Subcutaneous abdominal adipose tissue (tissue), 5 donors: ENCODE data around the gene MYO10.
A peak's percentile ranks its signal among the peaks of the same experiment; 100 is the strongest.
"Not testable (repeated sequence)": the region's sequence is repeated elsewhere in the genome, so short reads cannot be mapped to it uniquely, and the experiment has no call there.

Experiments used
- H3K27ac ChIP-seq: one replicate; pipeline ENCODE4 v1.7.0; 2013; ENCODE audit warnings: low read depth, mild to moderate bottlenecking, inconsistent platforms, low read length, moderate library complexity
- H3K27me3 ChIP-seq, 5 donors: one replicate each; pipeline ENCODE4 v1.7.0; 2013; ENCODE audit warnings: low read length in 5 of 5, inconsistent platforms in 1 of 5; ENCODE audit not compliant: control insufficient read depth in 5 of 5, insufficient read depth in 4 of 5
- H3K36me3 ChIP-seq, 5 donors: one replicate each; pipeline ENCODE4 v1.7.0; 2013; ENCODE audit warnings: low read length in 5 of 5; ENCODE audit not compliant: control insufficient read depth in 5 of 5, insufficient read depth in 5 of 5
- H3K4me1 ChIP-seq, 5 donors: one replicate each; pipeline ENCODE4 v1.7.0; 2013; ENCODE audit warnings: low read length in 5 of 5, mild to moderate bottlenecking in 3 of 5, moderate library complexity in 1 of 5; ENCODE audit not compliant: control insufficient read depth in 5 of 5, insufficient read depth in 5 of 5
- H3K4me3 ChIP-seq, 5 donors: one replicate each; pipeline ENCODE4 v1.7.0; 2013; ENCODE audit warnings: low read length in 5 of 5, low read depth in 1 of 5
- H3K9ac ChIP-seq, 5 donors: one replicate each; pipeline ENCODE4 v1.7.0; 2013; ENCODE audit warnings: low read length in 5 of 5, mild to moderate bottlenecking in 4 of 5, moderate library complexity in 3 of 5
- H3K9me3 ChIP-seq, 5 donors: one replicate each; pipeline ENCODE4 v1.7.0; 2013; ENCODE audit warnings: low read length in 5 of 5; ENCODE audit not compliant: control insufficient read depth in 5 of 5
- donor health status: healthy.
- donor health status: healthy.
- donor health status: healthy.
- donor health status: healthy.
- donor health status: healthy.

The MYO10 gene

GRCh38 chr5:16742938-16743337 lies 193.2 kb downstream of the MYO10 start:
- Histone ChIP-seq H3K27ac (no peak overlapping the region), H3K36me3 (no peaks in the 10 kb centered on the region), H3K4me3 (no peak overlapping the region), H3K9ac (no peak overlapping the region), H3K4me1 (peaks cover 0 to 18% (median 5%) of the 10 kb centered on the region in 5 donors), H3K9me3 (no peaks in the 10 kb centered on the region), H3K27me3 (peaks cover 0 to 5% (median 0%) of the 10 kb centered on the region in 5 donors)

DNA sequence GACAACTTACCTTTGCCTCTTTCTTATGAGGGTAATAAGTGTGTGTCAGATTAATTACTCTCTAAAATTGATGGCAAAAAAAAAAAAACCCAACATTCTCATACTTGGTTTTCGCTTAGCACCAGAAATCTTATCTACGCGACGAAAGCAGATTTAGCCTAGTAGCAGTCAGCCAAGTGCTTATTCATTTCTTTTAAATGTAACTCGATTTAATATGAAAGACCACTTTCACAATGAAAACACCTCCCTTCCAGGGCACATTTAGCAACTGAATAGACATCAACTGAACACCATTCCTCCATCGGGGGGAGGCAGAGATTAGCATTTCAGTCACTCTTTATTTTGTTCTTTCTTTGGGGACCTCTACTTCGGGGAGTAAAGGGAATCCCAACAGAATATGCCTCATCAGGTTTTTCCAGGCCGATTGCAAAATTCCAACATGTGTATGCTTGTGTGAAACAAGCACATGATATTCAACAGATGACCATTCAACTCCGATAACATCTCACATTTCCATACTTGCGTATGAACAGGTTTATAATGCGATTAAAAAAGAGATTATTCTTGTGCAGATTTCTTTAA lies 195.2 kb downstream of the MYO10 start:
- Histone ChIP-seq H3K9ac (no peak overlapping the region), H3K4me1 (peaks cover 0 to 23% (median 12%) of the 10 kb centered on the region in 5 donors), H3K9me3 (no peaks in the 10 kb centered on the region), H3K27ac (no peak overlapping the region), H3K4me3 (peak overlapping the region in 2 of 5 donors; percentile 13 to 17), H3K27me3 (peaks cover 0 to 5% (median 0%) of the 10 kb centered on the region in 5 donors), H3K36me3 (no peaks in the 10 kb centered on the region)

- Histone ChIP-seq H3K4me1 (peaks cover 0 to 27% (median 13%) of the 10 kb centered on the region in 5 donors), H3K27ac (no peak overlapping the region), H3K36me3 (no peaks in the 10 kb centered on the region), H3K9me3 (no peaks in the 10 kb centered on the region), H3K9ac (no peak overlapping the region), H3K27me3 (peaks cover 0 to 5% (median 0%) of the 10 kb centered on the region in 5 donors), H3K4me3 (peak overlapping the region in 2 of 5 donors; percentile 13 to 17)
Observed at GRCh38 chr5:16740066-16740810, 195.8 kb downstream of the MYO10 start.

DNA sequence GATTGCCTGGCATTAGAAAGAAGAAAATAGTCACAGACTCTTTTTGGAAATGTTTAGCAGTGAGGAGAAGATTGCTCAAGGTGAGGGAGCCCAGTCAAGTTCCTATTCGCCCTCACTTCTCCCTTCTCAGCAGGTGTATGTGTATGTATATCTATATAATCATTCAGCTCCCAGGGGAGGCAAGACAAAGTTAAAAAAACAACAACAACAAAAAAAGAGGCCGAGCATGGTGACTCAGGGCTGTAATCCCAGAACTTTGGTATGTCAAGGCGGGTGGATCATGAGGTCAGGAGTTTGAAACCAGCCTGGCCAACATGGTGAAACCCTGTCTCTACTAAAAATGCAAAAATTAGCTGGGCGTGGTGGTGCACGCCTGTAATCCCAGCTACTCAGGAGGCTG lies 197.7 kb downstream of the MYO10 start:
- not testable (repeated sequence) for H3K9me3 ChIP-seq, H3K27me3 ChIP-seq, H3K9ac ChIP-seq, H3K36me3 ChIP-seq, H3K4me3 ChIP-seq, H3K27ac ChIP-seq
- H3K4me1 ChIP-seq, result peaks cover 0 to 27% (median 13%) of the 10 kb centered on the region in 5 donors

GRCh38 chr5:16737620-16738364 lies 198.3 kb downstream of the MYO10 start:
- H3K4me1 ChIP-seq, result peaks cover 0 to 25% (median 13%) of the 10 kb centered on the region in 5 donors
- no peaks in the 10 kb centered on the region for H3K9me3 ChIP-seq
- H3K27ac ChIP-seq, result no peak overlapping the region
- H3K9ac ChIP-seq, result no peak overlapping the region
- H3K27me3 ChIP-seq, result peaks cover 0 to 5% (median 0%) of the 10 kb centered on the region in 5 donors
- H3K4me3 ChIP-seq, result no peak overlapping the region
- peaks cover 0 to 4% (median 0%) of the 10 kb centered on the region in 5 donors for H3K36me3 ChIP-seq

DNA sequence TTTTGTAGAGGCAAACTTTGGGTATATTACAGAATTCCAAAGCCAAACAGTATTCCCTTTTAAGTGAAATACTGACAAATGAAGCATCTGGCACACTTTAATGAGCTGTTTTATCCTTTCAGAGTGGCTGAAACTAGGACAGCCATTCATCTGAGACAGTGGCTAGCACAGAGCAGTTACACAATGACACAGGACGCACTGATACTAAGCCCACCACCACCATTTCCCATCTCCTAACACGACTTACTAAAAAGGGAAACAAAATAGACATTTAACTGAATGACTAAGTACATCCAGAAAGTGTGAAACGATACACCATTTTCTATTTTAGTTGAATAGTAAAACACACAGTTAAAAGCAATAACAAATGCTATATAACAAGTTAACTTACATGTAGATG lies 198.9 kb downstream of the MYO10 start:
- H3K27ac ChIP-seq, result no peak overlapping the region
- H3K9ac ChIP-seq, result no peak overlapping the region
- no peaks in the 10 kb centered on the region for H3K9me3 ChIP-seq
- H3K36me3 ChIP-seq, result peaks cover 0 to 4% (median 0%) of the 10 kb centered on the region in 5 donors
- H3K27me3 ChIP-seq, result peaks cover 0 to 5% (median 0%) of the 10 kb centered on the region in 5 donors
- no peak overlapping the region for H3K4me3 ChIP-seq
- H3K4me1 ChIP-seq, result peaks cover 0 to 22% (median 13%) of the 10 kb centered on the region in 5 donors

DNA sequence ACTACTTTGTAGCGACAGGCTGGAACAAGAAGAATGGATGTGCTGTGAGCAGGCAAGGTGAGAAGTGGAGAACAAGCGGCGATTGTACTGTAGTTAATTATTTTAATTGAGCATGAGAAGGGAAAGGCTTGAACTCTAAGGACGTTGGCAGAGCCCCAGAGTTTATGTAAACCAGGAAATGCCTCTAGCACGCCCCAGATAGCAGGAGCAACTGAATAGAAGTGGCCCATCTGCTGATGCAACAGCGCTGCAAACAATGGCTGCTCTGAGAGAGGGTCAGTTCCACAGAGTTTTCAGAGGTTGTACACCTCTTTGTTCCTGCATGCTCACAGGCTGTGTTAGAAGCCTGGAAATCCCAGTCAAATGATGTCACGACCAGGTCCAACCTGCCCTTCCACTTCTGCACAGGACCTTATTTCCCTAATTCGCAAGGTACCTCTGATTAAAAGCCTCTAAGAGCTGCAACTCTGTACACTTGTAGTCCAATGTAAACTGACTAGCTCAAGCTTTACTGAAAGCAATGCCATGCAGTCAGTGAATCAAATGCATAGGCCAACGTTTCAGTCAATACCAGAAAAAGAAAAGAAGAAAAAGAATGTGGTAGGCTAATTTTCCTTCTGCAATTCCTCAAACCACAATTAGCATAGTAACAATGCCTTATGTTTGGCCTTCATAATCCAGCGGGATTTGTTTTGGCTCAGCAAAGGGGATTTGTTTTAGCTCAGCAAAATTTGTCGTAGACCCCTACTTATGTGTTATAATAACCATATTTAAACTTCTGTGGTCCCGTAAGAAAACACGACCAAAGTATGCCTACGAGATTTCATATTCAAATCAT lies 199.7 kb downstream of the MYO10 start:
- Histone ChIP-seq H3K36me3 (peaks cover 0 to 4% (median 0%) of the 10 kb centered on the region in 5 donors), H3K4me1 (peaks cover 0 to 18% (median 10%) of the 10 kb centered on the region in 5 donors), H3K9ac (no peak overlapping the region), H3K4me3 (no peak overlapping the region), H3K27me3 (peaks cover 0 to 5% (median 0%) of the 10 kb centered on the region in 5 donors), H3K9me3 (no peaks in the 10 kb centered on the region), H3K27ac (no peak overlapping the region)

GRCh38 chr5:16735101-16736060 lies 200.7 kb downstream of the MYO10 start:
- Histone ChIP-seq H3K4me1 (peaks cover 0 to 10% (median 9%) of the 10 kb centered on the region in 5 donors), H3K36me3 (peaks cover 0 to 4% (median 0%) of the 10 kb centered on the region in 5 donors), H3K27ac (no peak overlapping the region), H3K9me3 (no peaks in the 10 kb centered on the region), H3K4me3 (no peak overlapping the region), H3K27me3 (peaks cover 0 to 5% (median 0%) of the 10 kb centered on the region in 5 donors), H3K9ac (no peak overlapping the region)
